ENCODE measurements around the gene PPP6R2. TPM values are rescaled to one million over a fixed set of nuclear protein-coding genes. Genes with fewer than 3 reads are reported as not detected.
"Not testable (repeated sequence)": the region's sequence is repeated elsewhere in the genome, so short reads cannot be mapped to it uniquely, and the experiment has no call there.

PPP6R2 gene
- total RNA-seq, 1 experiment from 2014 or later: 61.3 TPM

GRCh38 chr22:50363166-50363802 lies 20.2 kb downstream of the PPP6R2 start:
- Histone ChIP-seq H3K27me3 (ENCODE audit: insufficient read depth, low read length) (no peaks in the 10 kb centered on the region), H3K79me2 (ENCODE audit: insufficient read depth, low read length) (peaks cover 94% of the 10 kb centered on the region), H3K27ac (ENCODE audit: low read depth, low read length) (no peak overlapping the region), H3K4me2 (ENCODE audit: low read length) (no peak overlapping the region), H3K9ac (ENCODE audit: low read length) (no peak overlapping the region), H3K4me1 (ENCODE audit: control insufficient read depth in 1 of 2, insufficient read depth in 2 of 2, low read length in 2 of 2) (no peaks in the 10 kb centered on the region), H3K36me3 (ENCODE audit: control insufficient read depth in 1 of 2, insufficient read depth in 2 of 2, low read length in 2 of 2) (no peaks in the 10 kb centered on the region; a peak in 1 of 4 replicates), H2AFZ (ENCODE audit: low read depth, low read length, poor library complexity, severe bottlenecking) (no peak overlapping the region), H3K9me2 (ENCODE audit: insufficient read depth) (no peaks in the 10 kb centered on the region), H4K20me1 (ENCODE audit: insufficient read depth) (peaks cover 5% of the 10 kb centered on the region; the same call in 1 of the 2 replicates), H3K9me3 (ENCODE audit: control insufficient read depth in 1 of 2, insufficient read depth in 1 of 2, low read depth in 1 of 2, low read length in 2 of 2) (no peaks in the 10 kb centered on the region), H3K4me3 (replicated peaks in 1 of 2; ENCODE audit: low read depth in 1 of 2, low read length in 2 of 2) (no peak overlapping the region)
- ATAC-seq: no peak
- TF ChIP-seq EZH2 (IDR thresholded peaks at IDR 0.05): no peak
- TF ChIP-seq ZNF274 (IDR thresholded peaks at IDR 0.05; ENCODE audit: low read depth, low read length): no peak
- TF ChIP-seq POLR2A (IDR thresholded peaks at IDR 0.05; ENCODE audit: borderline replicate concordance, extremely low read depth, insufficient read depth, insufficient read length): no peak
- TF ChIP-seq YY1 (IDR thresholded peaks at IDR 0.05; ENCODE audit: extremely low read depth, insufficient replicate concordance, low read depth, low read length): no peak
- DNase-seq (ENCODE audit: low read depth, low spot score): no peak
- ChIA-PET CTCF (no interaction called here), RAD21 (ENCODE audit: low non-redundant PET in 1 of 2, low total read pairs in 2 of 2, uncharacterized antibody in 2 of 2, unreplicated experiment in 2 of 2) (no interaction called here), POLR2A (no interaction called here)
- intact Hi-C loops (cut with micrococcal nuclease): no loop called here
- BruUV-seq (replicated peaks): no TSS peak

- RAD21 ChIA-PET (ENCODE audit: low non-redundant PET in 1 of 2, low total read pairs in 2 of 2, uncharacterized antibody in 2 of 2, unreplicated experiment in 2 of 2); BruUV-seq (replicated peaks); H3K9ac ChIP-seq (ENCODE audit: low read length); intact Hi-C loops (cut with micrococcal nuclease); CTCF ChIA-PET; H3K36me3 ChIP-seq (ENCODE audit: control insufficient read depth in 1 of 2, insufficient read depth in 2 of 2, low read length in 2 of 2); H3K4me2 ChIP-seq (ENCODE audit: low read length); H3K27me3 ChIP-seq (ENCODE audit: insufficient read depth, low read length); H4K20me1 ChIP-seq (ENCODE audit: insufficient read depth); H3K9me3 ChIP-seq (ENCODE audit: control insufficient read depth in 1 of 2, insufficient read depth in 1 of 2, low read depth in 1 of 2, low read length in 2 of 2); H3K9me2 ChIP-seq (ENCODE audit: insufficient read depth); DNase-seq (ENCODE audit: low read depth, low spot score); POLR2A ChIA-PET; H2AFZ ChIP-seq (ENCODE audit: low read depth, low read length, poor library complexity, severe bottlenecking); ATAC-seq; H3K4me1 ChIP-seq (ENCODE audit: control insufficient read depth in 1 of 2, insufficient read depth in 2 of 2, low read length in 2 of 2); H3K27ac ChIP-seq (ENCODE audit: low read depth, low read length); H3K4me3 ChIP-seq (replicated peaks in 1 of 2; ENCODE audit: low read depth in 1 of 2, low read length in 2 of 2): not testable (repeated sequence)
- H3K79me2 ChIP-seq (ENCODE audit: insufficient read depth, low read length): peaks cover 92% of the 10 kb centered on the region
Measured at GRCh38 chr22:50363803-50364194, 20.7 kb downstream of the PPP6R2 start.
